NCI-H1105 treated with DMSO at 0.1 percent for 48 hours (cell line): ENCODE measurements around the gene EPAS1.
A peak's percentile ranks its signal among the peaks of the same experiment; 100 is the strongest.

Experiments used
- DNase-seq: peaks from one replicate; lab custom pipeline; 2025; lab: John Stamatoyannopoulos, UW

Gene EPAS1

GRCh38 chr2:46296840-46297545 is at the start of gene EPAS1:
Gene EPAS1 (plus strand): TSS chr2:46297407. CDS start chr2:46297912, 505 bp downstream.
- DNase-seq = peak; percentile 67

DNA sequence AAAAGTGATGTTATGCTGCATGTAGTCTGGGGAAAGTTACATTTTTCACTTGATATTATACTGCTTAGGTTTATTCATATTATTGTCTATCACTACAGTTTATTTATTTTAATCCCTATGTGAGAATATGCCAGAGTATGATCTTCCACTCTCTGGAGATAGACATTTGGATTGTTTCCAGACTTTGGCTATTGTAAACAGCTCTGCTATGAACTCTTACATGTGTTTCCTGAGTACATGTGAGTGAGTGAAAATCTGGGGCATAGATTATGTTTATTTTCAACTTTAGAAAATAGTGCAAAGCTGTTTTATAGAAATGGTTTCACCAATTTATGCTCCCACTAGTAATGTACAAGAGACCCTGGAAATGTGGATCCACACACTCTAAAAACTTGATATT is 49.0 kb upstream of the EPAS1 start:
- DNase-seq = no peak

DNA sequence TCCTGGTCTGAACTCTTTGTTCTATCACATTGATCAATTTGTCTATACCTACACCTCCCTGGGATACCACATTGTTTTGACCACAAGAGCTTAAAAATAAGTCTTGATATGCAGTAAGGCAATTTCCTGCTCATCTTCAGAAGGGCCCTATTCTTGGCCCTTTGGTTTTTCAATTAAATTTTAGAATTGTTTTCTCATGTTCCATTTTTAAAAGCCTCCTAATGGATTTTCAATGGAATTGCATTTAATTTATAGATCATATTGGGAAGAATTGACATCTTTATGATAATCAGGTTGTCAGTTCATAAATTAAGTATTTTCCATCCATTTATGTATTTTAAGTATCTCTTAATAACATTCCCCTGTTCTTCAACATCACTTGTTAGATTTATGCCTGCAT is 47.6 kb upstream of the EPAS1 start:
- no peak for DNase-seq

DNA sequence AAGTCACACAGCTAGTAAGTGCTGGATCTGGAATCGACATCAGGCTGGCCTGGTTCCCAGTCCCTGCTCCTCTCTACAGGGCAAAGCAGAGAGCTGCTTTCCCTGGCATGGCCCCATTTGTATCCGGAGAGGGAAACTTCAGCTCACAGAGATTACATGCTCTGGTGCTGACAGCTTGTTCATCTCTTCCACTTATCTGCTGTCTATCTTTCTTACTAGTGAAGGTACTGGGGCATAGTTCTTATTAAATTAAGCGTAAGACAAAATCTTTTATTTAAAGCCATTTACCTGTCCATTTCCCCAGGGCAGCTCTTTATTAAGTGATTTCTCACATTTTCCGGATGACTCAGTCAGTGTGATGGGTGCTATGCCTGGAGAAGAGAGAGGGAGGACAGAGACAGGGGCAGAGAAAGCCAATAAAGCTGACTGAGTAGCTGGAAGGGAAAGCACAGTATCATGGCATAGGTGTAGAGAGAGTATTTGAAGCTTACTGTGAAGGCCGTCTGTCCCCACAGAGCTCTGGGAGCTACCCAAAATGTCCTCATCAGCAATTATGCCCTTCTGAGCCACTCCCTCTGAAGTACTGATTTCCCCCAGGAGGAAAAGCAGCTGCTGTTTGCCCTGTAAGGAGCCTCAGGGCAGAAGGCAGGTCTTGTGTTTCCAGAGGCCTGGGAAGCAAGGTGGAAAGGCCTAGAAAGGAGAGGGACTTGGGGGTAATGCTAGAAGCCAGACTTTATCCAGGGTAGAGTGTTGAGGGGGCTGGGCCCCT is 44.1 kb upstream of the EPAS1 start:
- no peak for DNase-seq

GRCh38 chr2:46254474-46254873 is 42.7 kb upstream of the EPAS1 start:
- DNase-seq = no peak

DNA sequence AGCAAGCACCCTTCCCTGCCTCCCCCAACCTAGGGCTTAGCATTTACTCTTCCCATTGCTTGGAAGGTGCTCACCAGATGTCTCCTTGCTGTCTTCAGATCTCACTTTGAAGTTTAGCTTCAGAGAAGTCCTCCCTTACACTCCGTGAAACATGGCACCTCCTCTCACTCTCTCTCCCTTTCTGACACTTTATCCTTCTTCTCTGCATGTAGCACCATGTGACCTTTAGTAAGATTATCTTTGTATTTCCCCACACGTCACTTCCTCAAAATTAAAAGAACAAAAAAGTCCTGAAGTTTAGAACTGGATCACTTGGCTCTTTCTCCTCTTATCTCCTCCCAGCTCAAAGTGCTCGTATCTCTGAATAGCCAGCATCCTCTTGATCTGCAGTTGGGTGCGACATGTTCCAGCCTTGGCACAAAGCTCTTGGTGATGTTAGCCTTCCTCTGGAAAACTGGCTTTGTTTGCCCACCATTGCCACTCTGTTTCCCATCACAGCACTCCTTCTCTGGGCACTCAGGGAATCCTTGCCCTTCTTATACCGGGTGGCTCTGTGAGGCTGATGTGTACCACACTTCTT is 40.6 kb upstream of the EPAS1 start:
- DNase-seq = no peak

GRCh38 chr2:46257476-46257875 is 39.7 kb upstream of the EPAS1 start:
- peak; percentile 94 for DNase-seq

DNA sequence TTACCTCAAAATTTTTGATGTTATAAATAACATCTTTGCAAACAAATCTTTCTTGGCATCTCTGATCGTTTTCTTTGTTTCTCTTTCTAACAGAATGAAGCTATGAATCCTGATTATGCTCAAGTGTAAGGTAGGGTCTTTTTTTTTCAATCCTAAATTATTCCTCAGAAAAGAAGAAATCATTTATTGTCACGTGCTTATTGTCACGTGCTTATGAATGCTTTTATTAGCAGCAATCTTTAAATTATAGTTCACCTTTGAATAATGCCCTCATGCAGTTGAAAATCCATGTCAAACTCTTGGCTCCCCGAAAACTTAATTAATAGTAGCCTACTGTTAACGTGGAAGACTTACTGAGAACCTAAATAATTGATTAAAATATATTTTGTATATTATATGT is 39.2 kb upstream of the EPAS1 start:
- peak; percentile 38 for DNase-seq

DNA sequence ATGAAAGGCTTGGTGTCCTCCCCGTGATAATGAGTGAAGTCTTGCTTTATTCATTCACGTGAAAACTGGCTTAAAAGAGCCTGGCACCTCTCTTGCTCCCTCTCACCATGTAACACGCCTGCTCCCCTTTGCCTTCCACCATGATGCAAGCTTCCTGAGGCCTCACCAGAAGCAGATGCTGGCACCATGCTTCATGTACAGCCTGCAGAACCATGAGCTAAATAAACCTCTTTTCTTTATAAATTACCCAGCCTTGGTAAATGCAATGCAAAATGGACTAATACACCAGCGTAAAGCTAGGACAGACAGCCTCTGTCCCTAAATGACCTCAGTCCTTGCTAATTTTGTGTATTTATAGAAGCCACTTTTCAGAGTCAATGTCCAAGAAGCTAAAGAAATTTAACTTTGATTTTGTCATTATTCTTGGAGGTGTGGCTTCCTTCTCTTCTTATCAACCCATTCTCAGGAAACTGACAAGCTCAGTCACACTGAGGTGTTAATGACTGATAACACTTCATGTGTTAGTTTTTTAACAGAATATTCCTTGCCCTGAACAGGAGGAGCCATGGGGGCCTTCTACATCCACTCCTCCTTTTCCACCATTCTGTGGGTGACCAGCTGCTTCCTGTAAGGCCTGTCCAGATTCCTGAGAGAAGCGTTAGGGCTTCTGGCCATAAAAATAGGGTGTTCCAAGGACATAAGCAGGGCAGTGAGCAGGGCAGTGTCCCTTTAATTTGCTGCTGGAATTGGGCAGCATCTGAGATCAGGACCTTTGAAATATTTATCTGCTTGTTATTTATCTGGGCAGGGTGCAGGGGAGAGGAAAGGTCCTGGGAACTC is 38.0 kb upstream of the EPAS1 start:
- no peak for DNase-seq

DNA sequence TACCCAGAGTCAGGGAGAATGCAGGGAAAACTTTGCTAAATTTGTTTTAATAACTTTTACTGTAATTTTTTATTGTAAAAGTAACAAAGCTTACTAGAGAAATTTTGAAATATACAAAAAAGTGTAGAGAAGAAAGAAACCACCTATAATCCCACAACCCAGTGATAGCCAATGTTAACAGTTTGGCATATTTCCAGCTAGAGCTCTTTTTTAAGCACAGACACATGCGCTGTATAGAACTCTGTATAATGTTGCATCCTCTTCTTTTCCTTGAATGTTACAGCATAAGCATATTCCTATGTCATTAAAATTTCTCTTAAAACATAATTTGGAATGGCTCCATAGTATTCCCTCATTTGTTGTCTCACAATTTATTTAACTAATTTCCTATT is 37.4 kb upstream of the EPAS1 start:
- no peak for DNase-seq

DNA sequence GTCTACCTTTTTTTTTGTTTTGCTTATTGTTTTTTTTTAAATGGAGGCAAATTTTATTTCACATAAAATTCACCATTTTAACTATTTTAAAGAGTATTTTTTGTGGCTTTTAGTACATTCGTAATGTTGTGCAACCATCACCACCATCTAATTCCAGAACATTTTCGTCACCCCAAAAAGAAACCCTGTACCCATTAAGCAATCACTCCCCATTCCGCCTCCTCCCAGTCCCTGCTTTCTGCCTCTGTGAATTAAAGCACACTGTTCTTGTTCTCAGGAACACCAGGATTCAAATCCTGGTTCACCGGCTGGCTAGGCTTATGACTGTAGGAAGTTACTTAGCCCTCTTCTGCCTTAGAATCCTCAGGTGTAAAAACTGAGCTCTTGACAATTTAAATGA is 36.9 kb upstream of the EPAS1 start:
- no peak for DNase-seq

DNA sequence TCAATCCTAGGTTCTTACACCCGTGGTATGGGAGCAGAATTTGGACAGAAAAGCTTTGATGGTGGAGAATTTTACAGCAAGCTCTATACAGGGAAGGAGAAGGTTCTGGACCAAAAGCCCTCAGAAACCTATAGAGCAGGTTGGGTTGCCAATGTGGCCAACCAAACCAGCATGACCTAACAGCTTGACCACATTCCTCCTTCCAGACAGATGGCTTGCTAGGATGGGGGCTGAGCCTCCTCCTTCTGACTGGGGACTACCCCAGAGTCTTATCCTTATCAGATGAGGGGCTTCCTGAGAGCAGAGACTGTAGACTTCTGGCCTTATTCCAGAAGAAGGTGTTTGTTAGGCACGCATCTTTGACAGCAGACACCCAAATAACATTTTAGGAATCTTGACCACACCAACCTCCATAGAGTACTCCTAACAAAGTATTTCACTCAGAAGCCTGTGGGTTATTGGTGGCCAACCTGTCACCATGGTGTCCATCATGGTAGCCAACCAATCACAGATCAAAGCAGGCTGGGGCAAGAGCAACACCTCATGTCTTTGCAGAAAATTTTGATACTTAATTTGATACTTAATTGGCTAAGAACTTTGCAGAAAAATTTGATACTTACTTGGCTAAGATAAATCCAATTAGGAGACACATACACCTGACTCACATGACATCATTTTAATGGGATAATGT is 34.8 kb upstream of the EPAS1 start:
- DNase-seq = no peak

DNA sequence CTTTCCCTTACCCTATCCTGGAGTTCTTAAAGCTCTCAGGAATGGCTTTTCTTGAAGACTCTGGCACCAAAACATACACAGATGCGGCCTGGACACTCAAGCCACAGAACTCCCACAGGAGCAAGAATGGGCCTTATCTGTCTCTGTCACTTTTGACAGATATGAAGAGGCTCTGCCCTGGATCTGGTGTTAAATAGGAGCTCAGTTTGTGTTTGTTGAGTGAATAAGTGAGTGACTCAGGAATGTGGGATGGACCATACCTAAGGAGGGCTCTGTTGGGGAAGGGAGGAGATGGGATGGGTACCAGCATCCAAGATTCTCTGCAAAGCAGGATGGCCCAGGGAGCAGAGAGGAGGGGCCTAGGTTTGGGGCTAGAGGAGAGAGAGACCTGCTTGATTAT is 33.9 kb upstream of the EPAS1 start:
- no peak for DNase-seq

DNA sequence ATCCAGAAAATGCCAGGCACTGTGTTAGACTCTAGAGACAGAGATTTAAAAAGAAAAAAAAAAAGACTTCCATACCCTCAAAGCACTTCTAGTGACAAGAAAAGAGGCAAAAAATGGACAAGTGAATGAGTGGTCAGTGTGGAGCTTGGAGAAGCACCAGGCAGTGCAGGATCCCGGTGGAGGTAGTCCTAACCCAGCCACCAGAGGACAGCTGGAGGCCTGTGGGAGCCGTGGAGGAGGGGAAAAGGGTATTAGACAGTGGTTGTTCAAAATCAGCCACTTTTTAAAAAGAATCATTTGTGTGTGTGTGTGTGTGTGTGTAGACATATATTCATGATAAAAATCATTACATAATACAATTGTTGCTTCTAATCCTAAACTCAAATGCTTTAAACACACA is 32.8 kb upstream of the EPAS1 start:
- no peak for DNase-seq

DNA sequence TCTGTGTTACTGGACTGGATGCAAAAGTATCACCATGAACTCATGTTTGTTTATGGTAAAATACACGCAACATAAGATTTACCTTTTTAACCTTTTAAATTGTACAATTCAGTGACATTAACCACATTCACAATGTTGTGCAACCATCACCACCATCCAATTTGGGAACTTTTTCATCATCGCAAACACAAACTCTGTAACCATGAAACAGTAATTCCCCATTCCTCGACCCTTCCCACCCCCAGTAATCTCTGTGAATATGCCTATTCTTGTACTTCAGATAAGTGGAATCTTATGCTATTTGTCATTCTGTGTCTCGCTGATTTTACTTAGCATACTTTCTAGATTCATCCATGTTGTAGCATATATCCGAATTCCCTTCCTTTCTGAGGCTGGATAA is 31.1 kb upstream of the EPAS1 start:
- no peak for DNase-seq

GRCh38 chr2:46267616-46268015 is 29.6 kb upstream of the EPAS1 start:
- no peak for DNase-seq

GRCh38 chr2:46268196-46268595 is 29.0 kb upstream of the EPAS1 start:
- no peak for DNase-seq

DNA sequence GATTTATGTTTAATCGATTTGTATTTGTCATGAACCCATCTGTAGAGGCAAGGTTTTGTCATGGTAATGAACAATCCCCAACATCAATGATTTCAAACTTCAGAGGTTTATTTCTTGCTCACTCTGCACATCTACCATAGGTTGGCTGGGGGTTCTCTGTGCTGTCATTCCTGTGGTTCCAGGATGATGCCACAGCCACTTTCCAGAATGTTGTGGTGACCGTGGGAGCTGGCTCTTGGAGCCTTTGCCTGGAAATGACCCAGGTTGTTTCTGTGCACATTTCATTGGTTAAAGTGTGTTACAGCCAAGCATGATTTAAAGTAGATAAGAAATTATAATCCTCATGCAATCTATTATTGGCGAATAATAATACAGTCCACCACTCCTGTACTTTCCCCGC is 28.2 kb upstream of the EPAS1 start:
- DNase-seq = no peak

- DNase-seq = no peak
Observed at GRCh38 chr2:46269544-46270273, 27.5 kb upstream of the EPAS1 start.

- no peak for DNase-seq
Observed at GRCh38 chr2:46270384-46270783, 26.8 kb upstream of the EPAS1 start.

DNA sequence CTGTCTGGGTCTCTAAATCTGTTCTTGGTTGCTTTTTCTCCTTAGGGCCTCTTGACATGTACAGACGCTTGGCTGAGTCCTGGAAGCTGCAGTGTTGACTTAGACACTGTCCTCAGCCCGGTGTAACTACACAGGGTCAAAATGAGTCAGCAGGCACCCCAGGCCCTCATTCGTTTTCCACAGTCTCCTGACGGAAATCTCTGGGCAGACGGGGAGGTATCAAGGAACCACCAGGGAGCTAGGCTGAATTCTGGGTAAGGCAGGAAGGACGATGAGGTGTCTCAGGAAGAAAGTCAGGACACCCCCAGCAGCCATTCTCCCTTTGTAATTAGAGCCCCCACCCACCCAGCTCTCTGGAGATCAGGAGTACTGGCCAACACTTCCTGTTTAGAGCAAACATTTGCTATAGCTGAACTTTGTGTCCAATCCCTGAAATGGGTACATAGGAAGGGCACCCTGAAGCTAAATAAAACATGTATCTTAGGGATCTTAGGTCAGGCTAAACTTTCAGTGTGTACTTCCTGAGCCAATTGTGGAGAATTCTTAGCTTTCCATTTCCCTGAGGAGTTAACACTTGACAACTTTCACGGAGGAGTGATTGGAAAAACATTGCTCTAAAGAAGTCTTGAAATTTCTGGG is 23.9 kb upstream of the EPAS1 start:
- no peak for DNase-seq
